ENCODE data around the gene GNAZ. TPM values are rescaled to one million over a fixed set of nuclear protein-coding genes. Genes with fewer than 3 reads are reported as not detected.

GNAZ gene
- total and polyA plus RNA-seq, 5 donors from 2014 or later = 0.05 to 3.6 (median 0.06) TPM; not detected in 2

GRCh38 chr22:23109079-23109347, 38.7 kb downstream of the GNAZ start:
- no peaks in the 10 kb centered on the region for H3K9me3 ChIP-seq (ENCODE audit: control insufficient read depth in 2 of 2, low read length in 2 of 2)

GRCh38 chr22:23109441-23109978, 39.2 kb downstream of the GNAZ start:
- no peaks in the 10 kb centered on the region for H3K36me3 Mint-ChIP-seq
- no peaks in the 10 kb centered on the region for H3K9me3 Mint-ChIP-seq
- no peaks in the 10 kb centered on the region for H3K36me3 ChIP-seq (ENCODE audit: control insufficient read depth, insufficient read depth, low read length)
- H3K27me3 ChIP-seq (ENCODE audit: control insufficient read depth, insufficient read depth, low read length) = no peaks in the 10 kb centered on the region
- H3K4me1 Mint-ChIP-seq = no peaks in the 10 kb centered on the region
- ATAC-seq (ENCODE audit: low read depth in 2 of 2) = no peak
- H3K27me3 Mint-ChIP-seq = no peaks in the 10 kb centered on the region
- H3K27ac Mint-ChIP-seq = no peak overlapping the region
- no peaks in the 10 kb centered on the region for H3K9me3 ChIP-seq (ENCODE audit: control insufficient read depth in 2 of 2, low read length in 2 of 2)
- no peaks in the 10 kb centered on the region for H3K4me1 ChIP-seq (ENCODE audit: control insufficient read depth, insufficient read depth, low read length, poor library complexity, severe bottlenecking)
- H3K4me3 Mint-ChIP-seq = no peak overlapping the region
- no peak for DNase-seq
- H3K27ac ChIP-seq (ENCODE audit: insufficient read depth, low read length, poor library complexity, severe bottlenecking) = no peak overlapping the region
- no peak overlapping the region for H3K4me3 ChIP-seq (ENCODE audit: low read depth, low read length)

More at GRCh38 chr22:23109079-23109347, 38.7 kb downstream of the GNAZ start:
- DNase-seq = no peak
- Mint-ChIP-seq H3K9me3 (no peaks in the 10 kb centered on the region), H3K4me1 (no peaks in the 10 kb centered on the region), H3K4me3 (no peak overlapping the region), H3K27ac (no peak overlapping the region), H3K27me3 (no peaks in the 10 kb centered on the region), H3K36me3 (no peaks in the 10 kb centered on the region)
- Histone ChIP-seq H3K27ac (ENCODE audit: insufficient read depth, low read length, poor library complexity, severe bottlenecking) (no peak overlapping the region), H3K36me3 (ENCODE audit: control insufficient read depth, insufficient read depth, low read length) (no peaks in the 10 kb centered on the region), H3K4me1 (ENCODE audit: control insufficient read depth, insufficient read depth, low read length, poor library complexity, severe bottlenecking) (no peaks in the 10 kb centered on the region), H3K27me3 (ENCODE audit: control insufficient read depth, insufficient read depth, low read length) (no peaks in the 10 kb centered on the region), H3K4me3 (ENCODE audit: low read depth, low read length) (no peak overlapping the region)
- no peak for ATAC-seq (ENCODE audit: low read depth in 2 of 2)

GRCh38 chr22:23110190-23110921, 40.0 kb downstream of the GNAZ start:
- H3K4me1 Mint-ChIP-seq = no peaks in the 10 kb centered on the region
- ATAC-seq (ENCODE audit: low read depth in 2 of 2) (no peak), DNase-seq (no peak)
- no peaks in the 10 kb centered on the region for H3K27me3 Mint-ChIP-seq
- Histone ChIP-seq H3K27me3 (ENCODE audit: control insufficient read depth, insufficient read depth, low read length) (no peaks in the 10 kb centered on the region), H3K4me3 (ENCODE audit: low read depth, low read length) (no peak overlapping the region), H3K4me1 (ENCODE audit: control insufficient read depth, insufficient read depth, low read length, poor library complexity, severe bottlenecking) (no peaks in the 10 kb centered on the region), H3K27ac (ENCODE audit: insufficient read depth, low read length, poor library complexity, severe bottlenecking) (no peak overlapping the region), H3K36me3 (ENCODE audit: control insufficient read depth, insufficient read depth, low read length) (no peaks in the 10 kb centered on the region), H3K9me3 (ENCODE audit: control insufficient read depth in 2 of 2, low read length in 2 of 2) (no peaks in the 10 kb centered on the region)
- no peak overlapping the region for H3K4me3 Mint-ChIP-seq
- no peaks in the 10 kb centered on the region for H3K36me3 Mint-ChIP-seq
- H3K27ac Mint-ChIP-seq = no peak overlapping the region
- H3K9me3 Mint-ChIP-seq = no peaks in the 10 kb centered on the region

- H3K27ac Mint-ChIP-seq = no peak overlapping the region
- Histone ChIP-seq H3K27me3 (ENCODE audit: control insufficient read depth, insufficient read depth, low read length) (no peaks in the 10 kb centered on the region), H3K36me3 (ENCODE audit: control insufficient read depth, insufficient read depth, low read length) (no peaks in the 10 kb centered on the region), H3K4me1 (ENCODE audit: control insufficient read depth, insufficient read depth, low read length, poor library complexity, severe bottlenecking) (no peaks in the 10 kb centered on the region), H3K4me3 (ENCODE audit: low read depth, low read length) (no peak overlapping the region), H3K27ac (ENCODE audit: insufficient read depth, low read length, poor library complexity, severe bottlenecking) (no peak overlapping the region), H3K9me3 (ENCODE audit: control insufficient read depth in 2 of 2, low read length in 2 of 2) (no peaks in the 10 kb centered on the region)
- no peaks in the 10 kb centered on the region for H3K27me3 Mint-ChIP-seq
- ATAC-seq (ENCODE audit: low read depth in 2 of 2) = no peak
- no peaks in the 10 kb centered on the region for H3K9me3 Mint-ChIP-seq
- H3K4me1 Mint-ChIP-seq = no peaks in the 10 kb centered on the region
- no peaks in the 10 kb centered on the region for H3K36me3 Mint-ChIP-seq
- no peak for DNase-seq
- no peak overlapping the region for H3K4me3 Mint-ChIP-seq
These were observed 40.7 kb downstream of the GNAZ start for GRCh38 chr22:23110922-23111527.

- Mint-ChIP-seq H3K4me3 (no peak overlapping the region), H3K9me3 (no peaks in the 10 kb centered on the region), H3K4me1 (no peaks in the 10 kb centered on the region), H3K27me3 (no peaks in the 10 kb centered on the region), H3K36me3 (no peaks in the 10 kb centered on the region), H3K27ac (no peak overlapping the region)
- Histone ChIP-seq H3K27me3 (ENCODE audit: control insufficient read depth, insufficient read depth, low read length) (no peaks in the 10 kb centered on the region), H3K36me3 (ENCODE audit: control insufficient read depth, insufficient read depth, low read length) (no peaks in the 10 kb centered on the region), H3K4me3 (ENCODE audit: low read depth, low read length) (no peak overlapping the region), H3K9me3 (ENCODE audit: control insufficient read depth in 2 of 2, low read length in 2 of 2) (no peaks in the 10 kb centered on the region), H3K27ac (ENCODE audit: insufficient read depth, low read length, poor library complexity, severe bottlenecking) (no peak overlapping the region), H3K4me1 (ENCODE audit: control insufficient read depth, insufficient read depth, low read length, poor library complexity, severe bottlenecking) (no peaks in the 10 kb centered on the region)
- no peak for DNase-seq
- no peak for ATAC-seq (ENCODE audit: low read depth in 2 of 2)
These were observed 42.2 kb downstream of the GNAZ start for GRCh38 chr22:23112472-23113012.

GRCh38 chr22:23113067-23113846, 42.9 kb downstream of the GNAZ start:
- DNase-seq = no peak
- Mint-ChIP-seq H3K27me3 (no peaks in the 10 kb centered on the region), H3K4me3 (no peak overlapping the region), H3K36me3 (no peaks in the 10 kb centered on the region), H3K27ac (no peak overlapping the region), H3K4me1 (no peaks in the 10 kb centered on the region), H3K9me3 (no peaks in the 10 kb centered on the region)
- Histone ChIP-seq H3K4me3 (ENCODE audit: low read depth, low read length) (no peak overlapping the region), H3K27me3 (ENCODE audit: control insufficient read depth, insufficient read depth, low read length) (no peaks in the 10 kb centered on the region), H3K9me3 (ENCODE audit: control insufficient read depth in 2 of 2, low read length in 2 of 2) (no peaks in the 10 kb centered on the region), H3K36me3 (ENCODE audit: control insufficient read depth, insufficient read depth, low read length) (no peaks in the 10 kb centered on the region), H3K27ac (ENCODE audit: insufficient read depth, low read length, poor library complexity, severe bottlenecking) (no peak overlapping the region), H3K4me1 (ENCODE audit: control insufficient read depth, insufficient read depth, low read length, poor library complexity, severe bottlenecking) (no peaks in the 10 kb centered on the region)
- no peak for ATAC-seq (ENCODE audit: low read depth in 2 of 2)

GRCh38 chr22:23113847-23114720, 43.8 kb downstream of the GNAZ start:
- DNase-seq = no peak
- H3K4me1 ChIP-seq (ENCODE audit: control insufficient read depth, insufficient read depth, low read length, poor library complexity, severe bottlenecking) = peaks cover 2% of the 10 kb centered on the region
- H3K27ac Mint-ChIP-seq = no peak overlapping the region

More at GRCh38 chr22:23113847-23114720, 43.8 kb downstream of the GNAZ start:
- Histone ChIP-seq H3K4me3 (ENCODE audit: low read depth, low read length) (no peak overlapping the region), H3K9me3 (ENCODE audit: control insufficient read depth in 2 of 2, low read length in 2 of 2) (no peaks in the 10 kb centered on the region), H3K36me3 (ENCODE audit: control insufficient read depth, insufficient read depth, low read length) (no peaks in the 10 kb centered on the region), H3K27me3 (ENCODE audit: control insufficient read depth, insufficient read depth, low read length) (no peaks in the 10 kb centered on the region), H3K27ac (ENCODE audit: insufficient read depth, low read length, poor library complexity, severe bottlenecking) (no peak overlapping the region)
- H3K36me3 Mint-ChIP-seq = no peaks in the 10 kb centered on the region
- no peaks in the 10 kb centered on the region for H3K9me3 Mint-ChIP-seq
- H3K27me3 Mint-ChIP-seq = no peaks in the 10 kb centered on the region
- H3K4me3 Mint-ChIP-seq = no peak overlapping the region
- H3K4me1 Mint-ChIP-seq = peaks cover 0 to 3% (median under 1%) of the 10 kb centered on the region in 4 donors
- no peak for ATAC-seq (ENCODE audit: low read depth in 2 of 2)

All from CD4-positive, CD25-positive, alpha-beta regulatory T cell (primary cell).